ENCODE measurements around the gene MAP6. TPM values are rescaled to one million over a fixed set of nuclear protein-coding genes. Genes with fewer than 3 reads are reported as not detected.

MAP6 gene
- total and polyA plus RNA-seq, 10 of the 15 experiments (the other 5 are each of a cell fraction or from before 2014, with no cell fraction given): 0.06 to 0.19 (median 0.11) TPM; not detected in 5

DNA sequence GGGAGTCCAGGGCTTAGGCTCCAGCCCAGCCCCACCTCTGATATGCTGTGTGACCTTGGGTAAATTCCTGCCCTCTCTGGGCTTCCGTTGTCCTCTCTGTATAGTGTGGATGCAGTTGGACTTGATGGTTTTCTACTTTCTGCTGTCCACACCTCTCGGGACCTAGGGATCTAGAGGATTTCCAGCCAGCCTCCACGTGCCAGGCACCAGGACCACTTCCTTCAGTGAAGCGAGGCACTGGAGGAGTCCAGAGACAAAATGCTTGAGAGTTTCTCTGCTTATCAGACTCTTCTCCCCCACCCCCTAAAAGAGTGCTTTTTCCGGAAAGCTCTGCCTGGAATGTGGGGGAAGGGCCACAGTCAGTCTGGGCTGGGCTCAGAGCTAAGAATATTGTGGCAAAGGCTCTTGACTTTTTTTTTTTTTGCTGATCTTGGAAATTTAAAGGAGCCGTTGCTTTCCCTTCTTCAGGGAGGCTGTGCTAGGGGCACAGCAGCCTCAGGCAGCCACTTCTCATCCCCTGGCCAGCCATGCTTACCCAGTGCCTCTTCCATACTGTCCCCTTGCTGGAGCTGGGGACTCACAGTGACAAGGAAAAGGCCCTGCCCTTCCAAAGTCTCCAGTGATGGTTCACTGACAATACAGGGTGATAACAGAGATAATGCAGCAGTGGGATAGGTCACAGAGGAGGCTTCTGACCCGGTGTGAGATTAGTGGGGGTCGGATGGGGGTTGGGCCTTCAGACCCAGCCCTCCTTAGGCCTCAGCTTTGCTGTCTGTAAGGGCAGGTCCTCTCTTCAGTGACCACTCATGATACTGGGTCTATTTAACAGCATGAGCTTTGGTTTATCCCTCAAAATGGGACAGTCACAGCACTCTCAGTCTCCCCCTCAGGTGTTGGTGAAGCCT, 109.6 kb downstream of the MAP6 start:
- Histone ChIP-seq H3K4me1 (ENCODE audit: control insufficient read depth, insufficient read depth, low read length) (peaks cover 5% of the 10 kb centered on the region), H2AFZ (ENCODE audit: control insufficient read depth, low read depth, low read length) (no peak overlapping the region), H3K9ac (ENCODE audit: control insufficient read depth, insufficient read depth, low read length) (no peak overlapping the region), H3K4me2 (ENCODE audit: control insufficient read depth, insufficient read depth) (no peak overlapping the region), H4K20me1 (ENCODE audit: control insufficient read depth, insufficient read depth) (no peaks in the 10 kb centered on the region), H3K36me3 (ENCODE audit: control insufficient read depth in 2 of 2, insufficient read depth in 2 of 2, low read length in 1 of 2) (no peaks in the 10 kb centered on the region), H3K9me3 (replicated peaks; ENCODE audit: control insufficient read depth, insufficient read depth, low read length) (no peaks in the 10 kb centered on the region), H3K4me3 (no peak overlapping the region), H3K27me3 (replicated peaks in 1 of 2; ENCODE audit: control insufficient read depth in 2 of 2, insufficient read depth in 2 of 2, low read length in 1 of 2) (no peaks in the 10 kb centered on the region), H3K27ac (ENCODE audit: control insufficient read depth, insufficient read depth) (no peak overlapping the region), H3K79me2 (ENCODE audit: control insufficient read depth, insufficient read depth, low read length) (peaks cover 19% of the 10 kb centered on the region)
- 39% methylated on average over 8 of the region's 8 CpGs for whole genome bisulfite sequencing (ENCODE audit: insufficient coverage, insufficient replicate concordance, low lambda C conversion rate, missing lambda C conversion rate)
- DNase-seq (ENCODE audit: low read depth, low spot score) (no peak), ATAC-seq (no peak), FAIRE-seq (no peak)
- no TSS peak for BruUV-seq (replicated peaks)
- POLR2A ChIA-PET: no interaction called here
- CTCF ChIA-PET: interaction anchor here (0.6 to 0.9 kb wide), 3 partner anchors 26 to 158 kb away, joined by 3 read pairs; no protein-coding TSS in a partner anchor
- intact Hi-C loops (cut with micrococcal nuclease; ENCODE audit: unreplicated experiment): no loop called here
- in situ Hi-C loops (cut with MboI): no loop called here
- SMC1A ChIA-PET (ENCODE audit: uncharacterized antibody, unreplicated experiment): no interaction called here
- TF ChIP-seq LARP7 (IDR thresholded peaks at IDR 0.05): no peak
- RAD21 ChIA-PET (ENCODE audit: unreplicated experiment): no interaction called here

- Histone ChIP-seq H3K27ac (ENCODE audit: control insufficient read depth, insufficient read depth) (no peak overlapping the region), H3K4me2 (ENCODE audit: control insufficient read depth, insufficient read depth) (no peak overlapping the region), H3K27me3 (replicated peaks in 1 of 2; ENCODE audit: control insufficient read depth in 2 of 2, insufficient read depth in 2 of 2, low read length in 1 of 2) (no peaks in the 10 kb centered on the region), H3K36me3 (ENCODE audit: control insufficient read depth in 2 of 2, insufficient read depth in 2 of 2, low read length in 1 of 2) (no peaks in the 10 kb centered on the region), H4K20me1 (ENCODE audit: control insufficient read depth, insufficient read depth) (no peaks in the 10 kb centered on the region), H2AFZ (ENCODE audit: control insufficient read depth, low read depth, low read length) (no peak overlapping the region), H3K79me2 (ENCODE audit: control insufficient read depth, insufficient read depth, low read length) (peaks cover 8% of the 10 kb centered on the region), H3K4me3 (no peak overlapping the region), H3K9me3 (replicated peaks; ENCODE audit: control insufficient read depth, insufficient read depth, low read length) (no peaks in the 10 kb centered on the region), H3K9ac (ENCODE audit: control insufficient read depth, insufficient read depth, low read length) (no peak overlapping the region), H3K4me1 (ENCODE audit: control insufficient read depth, insufficient read depth, low read length) (peaks cover 2% of the 10 kb centered on the region)
- ATAC-seq: no peak
- no peak for DNase-seq (ENCODE audit: low read depth, low spot score)
- ChIA-PET POLR2A (no interaction called here), CTCF (no interaction called here), SMC1A (ENCODE audit: uncharacterized antibody, unreplicated experiment) (no interaction called here), RAD21 (ENCODE audit: unreplicated experiment) (no interaction called here)
- in situ Hi-C loops (cut with MboI) (no loop called here), intact Hi-C loops (cut with micrococcal nuclease; ENCODE audit: unreplicated experiment) (no loop called here)
- no peak for FAIRE-seq
- 51% methylated on average over 17 of the region's 17 CpGs for WGBS (ENCODE audit: insufficient coverage, insufficient replicate concordance, low lambda C conversion rate, missing lambda C conversion rate)
- no TSS peak for BruUV-seq (replicated peaks)
- TF ChIP-seq ZNF207 (IDR thresholded peaks at IDR 0.05; ENCODE audit: borderline replicate concordance): no peak
- TF ChIP-seq RCOR1 (conservative IDR thresholded peaks at IDR 0.05; ENCODE audit: low read depth, low read length): no peak
- no peak for TF ChIP-seq ZBED1 (IDR thresholded peaks at IDR 0.05; ENCODE audit: borderline replicate concordance)
- TF ChIP-seq ZNF217 (IDR thresholded peaks at IDR 0.05): no peak
- no peak for TF ChIP-seq CBX3 (IDR thresholded peaks at IDR 0.05; ENCODE audit: borderline replicate concordance, low read depth)
- no peak for TF ChIP-seq HDAC2 (IDR thresholded peaks at IDR 0.05)
- TF ChIP-seq MEF2B (IDR thresholded peaks at IDR 0.05; ENCODE audit: partially characterized antibody, poor library complexity, severe bottlenecking): no peak
- TF ChIP-seq, protein P1, sequence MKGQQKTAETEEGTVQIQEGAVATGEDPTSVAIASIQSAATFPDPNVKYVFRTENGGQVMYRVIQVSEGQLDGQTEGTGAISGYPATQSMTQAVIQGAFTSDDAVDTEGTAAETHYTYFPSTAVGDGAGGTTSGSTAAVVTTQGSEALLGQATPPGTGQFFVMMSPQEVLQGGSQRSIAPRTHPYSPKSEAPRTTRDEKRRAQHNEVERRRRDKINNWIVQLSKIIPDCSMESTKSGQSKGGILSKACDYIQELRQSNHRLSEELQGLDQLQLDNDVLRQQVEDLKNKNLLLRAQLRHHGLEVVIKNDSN (IDR thresholded peaks at IDR 0.05; ENCODE audit: borderline replicate concordance, extremely low read length, insufficient read depth, low read depth, low read length): no peak
- TF ChIP-seq CBX5 (IDR thresholded peaks at IDR 0.05; ENCODE audit: low read depth): no peak
- TF ChIP-seq NKRF (conservative IDR thresholded peaks at IDR 0.05): no peak
- TF ChIP-seq RBBP5 (conservative IDR thresholded peaks at IDR 0.05): no peak
- TF ChIP-seq SMC3 (IDR thresholded peaks at IDR 0.05; ENCODE audit: borderline replicate concordance, low read length): no peak
- TF ChIP-seq FOXK2 (IDR thresholded peaks at IDR 0.05): no peak
Measured at GRCh38 chr11:75557666-75558494, 111.0 kb downstream of the MAP6 start.

Measured in GM12878 (cell line).